ENCODE data around the gene BEX1.
"Not testable (repeated sequence)": the region's sequence is repeated elsewhere in the genome, so short reads cannot be mapped to it uniquely, and the experiment has no call there.

The BEX1 gene

GRCh38 chrX:103063918-103064434 is at the start of gene BEX1:
TSS of gene BEX1 (minus strand) at chrX:103064171. CDS start at chrX:103063274, 897 bp downstream.
- H3K9me3 ChIP-seq (ENCODE audit: control insufficient read depth, insufficient read depth, low read length): no peaks in the 10 kb centered on the region
- H3K4me3 ChIP-seq (ENCODE audit: low read depth, low read length): peak within 1 kb of the TSS; percentile 56

GRCh38 chrX:103109497-103109896 is 45.5 kb upstream of the BEX1 start:
- H3K9ac ChIP-seq (ENCODE audit: low read depth, low read length); H3K27me3 ChIP-seq (ENCODE audit: control insufficient read depth, insufficient read depth, low read length); H3K9me3 ChIP-seq (ENCODE audit: control insufficient read depth, insufficient read depth, low read length); H3K36me3 ChIP-seq (ENCODE audit: control insufficient read depth, insufficient read depth, low read length); H3K4me1 ChIP-seq (ENCODE audit: control insufficient read depth, insufficient read depth, low read length); H3K4me3 ChIP-seq (ENCODE audit: low read depth, low read length): not testable (repeated sequence)

More at GRCh38 chrX:103063918-103064434, at the start of gene BEX1:
- H3K36me3 ChIP-seq (ENCODE audit: control insufficient read depth, insufficient read depth, low read length): no peaks in the 10 kb centered on the region
- no peaks in the 10 kb centered on the region for H3K4me1 ChIP-seq (ENCODE audit: control insufficient read depth, insufficient read depth, low read length)
- H3K9ac ChIP-seq (ENCODE audit: low read depth, low read length): no peak within 1 kb of the TSS
- H3K27me3 ChIP-seq (ENCODE audit: control insufficient read depth, insufficient read depth, low read length): no peaks in the 10 kb centered on the region

GRCh38 chrX:103107836-103108235 is 43.9 kb upstream of the BEX1 start:
- H3K9me3 ChIP-seq (ENCODE audit: control insufficient read depth, insufficient read depth, low read length): peaks cover 2% of the 10 kb centered on the region

GRCh38 chrX:103107227-103107737 is 43.3 kb upstream of the BEX1 start:
- H3K4me3 ChIP-seq (ENCODE audit: low read depth, low read length); H3K4me1 ChIP-seq (ENCODE audit: control insufficient read depth, insufficient read depth, low read length); H3K27me3 ChIP-seq (ENCODE audit: control insufficient read depth, insufficient read depth, low read length); H3K36me3 ChIP-seq (ENCODE audit: control insufficient read depth, insufficient read depth, low read length); H3K9me3 ChIP-seq (ENCODE audit: control insufficient read depth, insufficient read depth, low read length); H3K9ac ChIP-seq (ENCODE audit: low read depth, low read length): not testable (repeated sequence)

More at GRCh38 chrX:103107836-103108235, 43.9 kb upstream of the BEX1 start:
- Histone ChIP-seq H3K4me3 (ENCODE audit: low read depth, low read length) (no peak overlapping the region), H3K36me3 (ENCODE audit: control insufficient read depth, insufficient read depth, low read length) (no peaks in the 10 kb centered on the region), H3K27me3 (ENCODE audit: control insufficient read depth, insufficient read depth, low read length) (no peaks in the 10 kb centered on the region), H3K9ac (ENCODE audit: low read depth, low read length) (no peak overlapping the region), H3K4me1 (ENCODE audit: control insufficient read depth, insufficient read depth, low read length) (no peaks in the 10 kb centered on the region)

GRCh38 chrX:103104370-103104769 is 40.4 kb upstream of the BEX1 start:
- H3K4me1 ChIP-seq (ENCODE audit: control insufficient read depth, insufficient read depth, low read length); H3K9ac ChIP-seq (ENCODE audit: low read depth, low read length); H3K36me3 ChIP-seq (ENCODE audit: control insufficient read depth, insufficient read depth, low read length); H3K9me3 ChIP-seq (ENCODE audit: control insufficient read depth, insufficient read depth, low read length); H3K27me3 ChIP-seq (ENCODE audit: control insufficient read depth, insufficient read depth, low read length); H3K4me3 ChIP-seq (ENCODE audit: low read depth, low read length): not testable (repeated sequence)

GRCh38 chrX:103103866-103104265 is 39.9 kb upstream of the BEX1 start:
- not testable (repeated sequence) for H3K9ac ChIP-seq (ENCODE audit: low read depth, low read length); H3K9me3 ChIP-seq (ENCODE audit: control insufficient read depth, insufficient read depth, low read length); H3K4me3 ChIP-seq (ENCODE audit: low read depth, low read length); H3K27me3 ChIP-seq (ENCODE audit: control insufficient read depth, insufficient read depth, low read length); H3K36me3 ChIP-seq (ENCODE audit: control insufficient read depth, insufficient read depth, low read length); H3K4me1 ChIP-seq (ENCODE audit: control insufficient read depth, insufficient read depth, low read length)

GRCh38 chrX:103101299-103102042 is 37.5 kb upstream of the BEX1 start:
- no peak overlapping the region for H3K4me3 ChIP-seq (ENCODE audit: low read depth, low read length)
- no peaks in the 10 kb centered on the region for H3K4me1 ChIP-seq (ENCODE audit: control insufficient read depth, insufficient read depth, low read length)
- no peaks in the 10 kb centered on the region for H3K36me3 ChIP-seq (ENCODE audit: control insufficient read depth, insufficient read depth, low read length)
- peaks cover 2% of the 10 kb centered on the region for H3K9me3 ChIP-seq (ENCODE audit: control insufficient read depth, insufficient read depth, low read length)
- H3K27me3 ChIP-seq (ENCODE audit: control insufficient read depth, insufficient read depth, low read length): no peaks in the 10 kb centered on the region
- no peak overlapping the region for H3K9ac ChIP-seq (ENCODE audit: low read depth, low read length)

GRCh38 chrX:103100484-103100883 is 36.5 kb upstream of the BEX1 start:
- no peak overlapping the region for H3K9ac ChIP-seq (ENCODE audit: low read depth, low read length)
- no peaks in the 10 kb centered on the region for H3K27me3 ChIP-seq (ENCODE audit: control insufficient read depth, insufficient read depth, low read length)
- no peaks in the 10 kb centered on the region for H3K4me1 ChIP-seq (ENCODE audit: control insufficient read depth, insufficient read depth, low read length)
- peaks cover 2% of the 10 kb centered on the region for H3K9me3 ChIP-seq (ENCODE audit: control insufficient read depth, insufficient read depth, low read length)
- H3K4me3 ChIP-seq (ENCODE audit: low read depth, low read length): no peak overlapping the region
- H3K36me3 ChIP-seq (ENCODE audit: control insufficient read depth, insufficient read depth, low read length): no peaks in the 10 kb centered on the region

GRCh38 chrX:103099691-103100090 is 35.7 kb upstream of the BEX1 start:
- Histone ChIP-seq H3K36me3 (ENCODE audit: control insufficient read depth, insufficient read depth, low read length) (no peaks in the 10 kb centered on the region), H3K4me3 (ENCODE audit: low read depth, low read length) (no peak overlapping the region), H3K9ac (ENCODE audit: low read depth, low read length) (no peak overlapping the region), H3K4me1 (ENCODE audit: control insufficient read depth, insufficient read depth, low read length) (no peaks in the 10 kb centered on the region), H3K27me3 (ENCODE audit: control insufficient read depth, insufficient read depth, low read length) (no peaks in the 10 kb centered on the region), H3K9me3 (ENCODE audit: control insufficient read depth, insufficient read depth, low read length) (no peaks in the 10 kb centered on the region)

- Histone ChIP-seq H3K4me3 (ENCODE audit: low read depth, low read length) (no peak overlapping the region), H3K27me3 (ENCODE audit: control insufficient read depth, insufficient read depth, low read length) (no peaks in the 10 kb centered on the region), H3K4me1 (ENCODE audit: control insufficient read depth, insufficient read depth, low read length) (no peaks in the 10 kb centered on the region), H3K9me3 (ENCODE audit: control insufficient read depth, insufficient read depth, low read length) (no peaks in the 10 kb centered on the region), H3K9ac (ENCODE audit: low read depth, low read length) (no peak overlapping the region), H3K36me3 (ENCODE audit: control insufficient read depth, insufficient read depth, low read length) (no peaks in the 10 kb centered on the region)
These were observed 34.5 kb upstream of the BEX1 start for GRCh38 chrX:103098488-103098887.

- no peaks in the 10 kb centered on the region for H3K4me1 ChIP-seq (ENCODE audit: control insufficient read depth, insufficient read depth, low read length)
- H3K36me3 ChIP-seq (ENCODE audit: control insufficient read depth, insufficient read depth, low read length): no peaks in the 10 kb centered on the region
- no peaks in the 10 kb centered on the region for H3K9me3 ChIP-seq (ENCODE audit: control insufficient read depth, insufficient read depth, low read length)
- H3K27me3 ChIP-seq (ENCODE audit: control insufficient read depth, insufficient read depth, low read length): no peaks in the 10 kb centered on the region
- no peak within 1 kb of the TSS for H3K9ac ChIP-seq (ENCODE audit: low read depth, low read length)
- H3K4me3 ChIP-seq (ENCODE audit: low read depth, low read length): no peak within 1 kb of the TSS
These were observed 29.0 kb upstream of the BEX1 start, which contains the start of gene NXF3 for GRCh38 chrX:103092942-103093341. TSS of gene NXF3 (minus strand) at chrX:103093143. CDS start at chrX:103093023, 120 bp downstream.

- Histone ChIP-seq H3K36me3 (ENCODE audit: control insufficient read depth, insufficient read depth, low read length) (no peaks in the 10 kb centered on the region), H3K4me1 (ENCODE audit: control insufficient read depth, insufficient read depth, low read length) (no peaks in the 10 kb centered on the region), H3K9me3 (ENCODE audit: control insufficient read depth, insufficient read depth, low read length) (peaks cover 3% of the 10 kb centered on the region), H3K4me3 (ENCODE audit: low read depth, low read length) (no peak overlapping the region), H3K9ac (ENCODE audit: low read depth, low read length) (no peak overlapping the region), H3K27me3 (ENCODE audit: control insufficient read depth, insufficient read depth, low read length) (no peaks in the 10 kb centered on the region)
These were observed 17.1 kb upstream of the BEX1 start for GRCh38 chrX:103081051-103081450.

Measured in iPS-15b (cell line).